ENCODE measurements around the gene TEX55. TPM values are rescaled to one million over a fixed set of nuclear protein-coding genes. Genes with fewer than 3 reads are reported as not detected.

Gene TEX55
- total RNA-seq, 1 donor from 2014 or later, result not detected

GRCh38 chr3:119140466-119140865, 5.5 kb upstream of the TEX55 start:
- Histone ChIP-seq H3K9ac (no peak overlapping the region), H3K27me3 (no peaks in the 10 kb centered on the region), H3K4me3 (no peak overlapping the region), H4K20me1 (ENCODE audit: low read depth) (no peaks in the 10 kb centered on the region), H3F3A (ENCODE audit: low read depth) (no peaks in the 10 kb centered on the region), H2AFZ (replicated peaks) (no peak overlapping the region), H3K4me2 (no peak overlapping the region), H3K79me2 (ENCODE audit: low read depth) (no peaks in the 10 kb centered on the region), H3K27ac (no peak overlapping the region), H3K4me1 (no peaks in the 10 kb centered on the region), H3K36me3 (no peaks in the 10 kb centered on the region), H3K9me3 (ENCODE audit: low read depth) (no peaks in the 10 kb centered on the region)
- TF ChIP-seq CTCF (IDR thresholded peaks at IDR 0.05) (no peak), EZH2 (IDR thresholded peaks at IDR 0.05) (no peak), EZH2phosphoT487 (IDR thresholded peaks at IDR 0.05) (no peak)
- no peak for DNase-seq (ENCODE audit: low spot score)
- peaks cover 6% of the 10 kb centered on the region for H3K9me3 Mint-ChIP-seq
- H3K27me3 Mint-ChIP-seq (ENCODE audit: insufficient read depth, low read depth), result no peaks in the 10 kb centered on the region
- H3K36me3 Mint-ChIP-seq, result no peaks in the 10 kb centered on the region
- no peaks in the 10 kb centered on the region for H3K4me1 Mint-ChIP-seq
- H3K4me3 Mint-ChIP-seq, result no peak overlapping the region
- H3K27ac Mint-ChIP-seq, result no peak overlapping the region

- Histone ChIP-seq H3K4me2 (no peak overlapping the region), H3K27ac (no peak overlapping the region), H3K36me3 (no peaks in the 10 kb centered on the region), H3K27me3 (no peaks in the 10 kb centered on the region), H3K79me2 (ENCODE audit: low read depth) (no peaks in the 10 kb centered on the region), H3K9ac (no peak overlapping the region), H2AFZ (replicated peaks) (peak overlapping the region; percentile 96), H4K20me1 (ENCODE audit: low read depth) (no peaks in the 10 kb centered on the region), H3F3A (ENCODE audit: low read depth) (no peaks in the 10 kb centered on the region), H3K4me3 (no peak overlapping the region), H3K4me1 (no peaks in the 10 kb centered on the region), H3K9me3 (ENCODE audit: low read depth) (no peaks in the 10 kb centered on the region)
- no peak for DNase-seq (ENCODE audit: low spot score)
- TF ChIP-seq CTCF (IDR thresholded peaks at IDR 0.05) (no peak), EZH2phosphoT487 (IDR thresholded peaks at IDR 0.05) (no peak), EZH2 (IDR thresholded peaks at IDR 0.05) (no peak)
- Mint-ChIP-seq H3K4me1 (no peaks in the 10 kb centered on the region), H3K36me3 (no peaks in the 10 kb centered on the region), H3K4me3 (no peak overlapping the region), H3K27me3 (ENCODE audit: insufficient read depth, low read depth) (peaks cover 4% of the 10 kb centered on the region), H3K27ac (no peak overlapping the region), H3K9me3 (peaks cover 3% of the 10 kb centered on the region)
Measured at GRCh38 chr3:119145128-119145499, 851 bp upstream of the TEX55 start.

- H3K4me3 ChIP-seq, result no peak overlapping the region
- no peak for TF ChIP-seq EZH2phosphoT487 (IDR thresholded peaks at IDR 0.05)
- TF ChIP-seq EZH2 (IDR thresholded peaks at IDR 0.05), result no peak
- TF ChIP-seq CTCF (IDR thresholded peaks at IDR 0.05), result no peak
- no peaks in the 10 kb centered on the region for H3K4me1 ChIP-seq
- H3K9ac ChIP-seq, result no peak overlapping the region
- H3F3A ChIP-seq (ENCODE audit: low read depth), result no peaks in the 10 kb centered on the region
- no peaks in the 10 kb centered on the region for H4K20me1 ChIP-seq (ENCODE audit: low read depth)
- H3K9me3 ChIP-seq (ENCODE audit: low read depth), result no peaks in the 10 kb centered on the region
- no peak overlapping the region for H2AFZ ChIP-seq (replicated peaks)
- no peaks in the 10 kb centered on the region for H3K4me1 Mint-ChIP-seq
- no peak overlapping the region for H3K4me3 Mint-ChIP-seq
- no peaks in the 10 kb centered on the region for H3K36me3 Mint-ChIP-seq
- H3K27ac Mint-ChIP-seq, result no peak overlapping the region
- no peaks in the 10 kb centered on the region for H3K36me3 ChIP-seq
- no peak for DNase-seq (ENCODE audit: low spot score)
- H3K27ac ChIP-seq, result no peak overlapping the region
- H3K4me2 ChIP-seq, result no peak overlapping the region
- peaks cover under 1% of the 10 kb centered on the region for H3K9me3 Mint-ChIP-seq
- H3K79me2 ChIP-seq (ENCODE audit: low read depth), result no peaks in the 10 kb centered on the region
- no peaks in the 10 kb centered on the region for H3K27me3 ChIP-seq
- H3K27me3 Mint-ChIP-seq (ENCODE audit: insufficient read depth, low read depth), result peaks cover 4% of the 10 kb centered on the region
Measured at GRCh38 chr3:119146578-119147375, 812 bp downstream of the TEX55 start.

All from neural progenitor cell (in vitro differentiated cells).